ENCODE results near the gene RC3H2.

- TF ChIP-seq CTCF (IDR thresholded peaks at IDR 0.05; ENCODE audit: extremely low read depth in 1 of 2, insufficient read depth in 1 of 2, low read depth in 1 of 2, low read length in 2 of 2) (no peak), POLR2A (IDR thresholded peaks at IDR 0.05; ENCODE audit: low read depth, low read length) (no peak), EZH2 (IDR thresholded peaks at IDR 0.05; ENCODE audit: borderline replicate concordance, low read depth, low read length, severe bottlenecking) (no peak), MYC (IDR thresholded peaks at IDR 0.05; ENCODE audit: low read depth, low read length) (no peak)
- TF ChIP-seq, protein P1, sequence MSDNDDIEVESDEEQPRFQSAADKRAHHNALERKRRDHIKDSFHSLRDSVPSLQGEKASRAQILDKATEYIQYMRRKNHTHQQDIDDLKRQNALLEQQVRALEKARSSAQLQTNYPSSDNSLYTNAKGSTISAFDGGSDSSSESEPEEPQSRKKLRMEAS (IDR thresholded peaks at IDR 0.05; ENCODE audit: insufficient read depth, insufficient read length): no peak
These were observed 83.1 kb downstream of the RC3H2 start for GRCh38 chr9:122822056-122822455.

Measured in endothelial cell of umbilical vein (primary cell).